GM19452 (cell line): ENCODE results near the gene PROM2.

Experiments used
- ATAC-seq: cut with Tn5 transposase; IDR thresholded peaks from one replicate; pipeline ENCODE4 v1.9.1; 2021; ENCODE audit not compliant: unreplicated experiment

PROM2 gene

DNA sequence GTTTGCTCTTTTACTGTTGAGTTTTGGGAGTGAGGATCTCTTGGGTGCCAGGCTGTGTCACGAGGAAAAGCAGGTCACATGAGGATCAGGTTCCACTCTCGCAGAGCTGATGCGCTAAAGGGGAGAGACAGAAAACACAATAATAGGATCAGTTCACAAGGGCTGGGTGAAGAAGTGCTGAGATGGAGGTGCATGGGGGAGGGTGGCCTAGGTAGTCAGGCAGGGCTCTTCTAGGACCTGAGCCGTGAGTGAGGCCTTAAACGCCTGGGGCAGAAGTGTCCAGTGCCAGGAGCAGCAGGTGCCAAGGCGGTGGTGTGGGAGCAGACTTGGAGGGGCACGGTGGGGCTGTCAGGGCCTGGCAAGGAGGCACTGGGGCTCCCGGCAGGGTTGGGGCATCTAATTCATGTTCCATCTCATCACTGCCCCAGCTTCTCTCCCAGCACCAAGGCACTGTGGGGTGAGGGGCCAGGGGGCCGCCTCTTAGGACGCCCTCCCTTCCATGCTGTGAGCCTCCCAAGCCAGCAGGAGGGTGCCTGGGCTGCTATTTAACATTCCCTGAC lies 32.2 kb downstream of the PROM2 start:
- ATAC-seq = no peak

DNA sequence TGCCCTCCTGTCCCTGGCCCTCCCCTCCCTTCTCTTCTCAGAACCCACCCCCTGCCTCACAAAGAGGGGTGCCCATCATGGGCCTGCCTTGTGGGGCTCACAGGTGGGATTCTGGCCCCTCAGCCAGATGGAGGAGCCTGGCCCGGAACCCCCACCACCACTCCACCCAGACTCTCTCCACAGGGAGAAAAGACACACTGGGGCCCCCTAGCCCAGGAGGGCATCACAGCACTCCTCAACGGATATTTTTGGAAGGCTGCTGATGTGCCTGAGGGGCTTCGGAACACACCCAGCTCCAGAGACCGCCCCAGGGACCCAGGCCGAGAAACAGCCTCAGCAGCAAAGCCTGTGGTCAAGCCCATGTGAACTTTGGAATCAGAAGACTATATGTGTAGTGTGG lies 32.8 kb downstream of the PROM2 start:
- ATAC-seq = no peak

DNA sequence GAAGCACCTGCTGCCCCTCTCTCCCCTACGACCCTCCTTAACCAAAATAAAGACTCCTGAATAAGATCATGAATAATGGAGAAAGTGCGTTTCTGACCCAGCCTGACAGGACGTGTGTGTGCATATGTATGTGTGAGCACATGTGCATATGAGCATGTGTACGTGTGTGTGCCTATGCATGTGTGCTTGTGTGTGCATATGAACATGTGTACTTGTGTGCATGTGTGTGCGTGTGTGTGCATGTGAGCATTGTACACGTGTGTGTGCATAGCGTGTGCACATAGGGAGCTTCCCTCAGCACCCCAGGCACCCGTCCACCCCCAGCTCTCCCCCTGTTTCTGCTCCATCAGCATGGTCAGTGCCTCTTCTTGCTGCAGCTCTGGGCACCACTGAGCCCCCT lies 33.6 kb downstream of the PROM2 start:
- ATAC-seq = no peak

DNA sequence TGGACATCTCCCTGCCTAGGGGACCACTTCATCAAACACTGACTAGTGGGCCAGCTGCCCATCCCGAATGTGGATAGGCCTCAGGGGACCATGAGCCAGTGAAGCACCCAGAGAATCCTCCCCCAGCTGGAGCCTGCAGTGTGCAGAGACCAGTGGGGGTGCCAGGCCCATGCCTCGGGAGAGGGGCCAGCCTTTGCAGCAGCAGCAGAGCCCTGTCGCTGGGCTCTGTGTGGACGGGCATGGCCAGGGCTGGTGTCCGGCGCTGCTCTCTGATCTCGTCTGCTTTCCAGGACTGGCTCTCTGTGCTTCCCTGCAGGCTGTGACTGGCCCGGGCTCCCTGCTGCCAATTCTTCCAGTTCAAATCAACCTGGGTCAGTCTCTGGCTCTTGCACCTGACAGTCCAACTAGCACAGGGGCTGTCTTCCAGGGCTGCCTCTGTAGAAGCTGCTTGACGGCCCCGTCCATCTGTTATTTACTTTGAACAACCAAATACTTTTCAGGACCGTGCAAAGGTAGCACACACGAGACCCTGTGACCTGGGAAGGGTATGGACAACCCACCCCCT lies 34.3 kb downstream of the PROM2 start:
- no peak for ATAC-seq

DNA sequence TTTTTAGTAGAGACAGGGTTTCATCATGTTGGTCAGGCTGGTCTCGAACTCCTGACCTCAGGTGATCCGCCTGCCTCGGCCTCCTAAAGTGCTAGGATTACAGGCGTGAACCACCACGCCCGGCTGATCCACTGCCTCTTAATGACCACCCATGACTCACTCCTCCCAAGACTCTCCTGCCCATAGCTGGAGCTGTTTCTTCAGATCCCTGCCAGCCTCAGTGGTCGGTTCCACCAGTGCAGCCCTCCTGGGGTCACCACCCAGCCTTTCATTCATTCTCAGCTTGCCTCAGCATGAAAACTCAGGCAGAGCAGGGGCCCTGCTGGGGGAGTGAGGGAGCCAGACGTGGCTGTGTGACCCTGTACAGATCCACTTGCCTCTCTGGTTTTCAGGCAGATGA lies 35.4 kb downstream of the PROM2 start:
- no peak for ATAC-seq

DNA sequence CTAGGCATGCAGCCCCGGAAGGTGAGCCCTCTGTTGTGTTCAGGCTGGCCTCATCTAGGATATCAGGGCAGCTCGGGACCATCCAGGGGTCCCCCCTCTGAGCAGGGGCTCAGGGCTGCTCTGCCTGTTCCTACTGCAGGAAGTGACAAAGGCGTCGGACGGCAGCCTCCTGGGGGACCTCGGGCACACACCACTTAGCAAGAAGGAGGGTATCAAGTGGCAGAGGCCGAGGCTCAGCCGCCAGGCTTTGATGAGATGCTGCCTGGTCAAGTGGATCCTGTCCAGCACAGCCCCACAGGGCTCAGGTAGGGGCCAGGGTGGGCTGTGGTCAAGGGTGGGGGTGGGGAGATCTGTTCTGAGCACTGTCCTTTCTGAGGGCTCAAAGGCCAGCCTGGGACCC lies 36.0 kb downstream of the PROM2 start:
- no peak for ATAC-seq

DNA sequence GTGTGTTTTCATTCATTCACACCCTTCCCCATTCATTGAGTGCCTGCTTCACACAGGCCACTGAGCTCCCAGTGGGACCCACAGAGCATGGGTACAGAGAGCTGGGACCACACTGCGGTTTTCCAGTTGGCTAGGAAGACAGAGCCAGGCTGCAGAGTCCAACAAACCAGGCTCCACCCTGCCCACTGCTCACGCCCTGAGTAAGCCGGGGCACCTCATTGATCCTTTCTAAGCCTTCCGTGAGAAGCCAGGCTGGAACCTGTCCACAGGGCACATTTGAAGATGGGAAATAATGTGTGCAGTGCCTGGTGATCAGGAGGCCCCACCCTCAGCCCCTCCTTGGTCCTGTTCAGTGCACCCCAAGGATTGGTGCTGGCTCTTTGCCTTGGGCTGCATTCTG lies 36.4 kb downstream of the PROM2 start:
- ATAC-seq = no peak

DNA sequence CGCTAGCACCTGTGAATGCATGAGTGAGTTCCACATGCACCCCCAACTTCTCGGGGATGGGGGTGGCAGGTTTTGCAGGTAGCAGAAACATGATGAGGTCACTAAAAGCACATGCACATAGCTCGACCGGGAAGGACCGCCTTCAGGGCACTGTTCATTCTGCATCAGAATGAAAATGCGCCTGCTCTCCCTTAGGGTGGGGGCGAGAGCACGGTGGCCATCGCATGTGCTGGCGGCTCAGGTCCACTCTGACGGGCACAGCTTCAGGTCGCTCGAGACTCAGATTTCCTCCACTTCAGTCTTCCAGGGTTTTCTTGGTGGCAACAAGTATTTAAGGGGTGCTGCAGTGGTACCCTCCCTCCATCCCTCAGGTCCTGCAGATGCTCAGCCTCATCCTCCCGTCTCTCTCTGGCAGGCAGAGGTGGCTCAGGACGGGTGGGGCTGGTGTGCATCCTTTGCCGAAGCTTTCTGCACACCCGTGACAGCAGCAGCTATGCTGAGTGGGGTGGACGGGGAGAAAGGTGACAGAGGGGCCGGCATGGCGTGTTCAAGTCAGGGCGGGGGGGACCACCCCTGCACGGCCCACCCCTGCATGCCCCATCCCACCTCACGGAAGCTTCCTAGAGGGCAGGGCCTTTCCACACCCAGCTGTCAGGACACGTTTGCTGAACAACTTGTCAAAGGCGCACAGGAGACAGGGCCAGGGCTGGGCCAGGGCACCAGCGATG lies 37.7 kb downstream of the PROM2 start:
- no peak for ATAC-seq

DNA sequence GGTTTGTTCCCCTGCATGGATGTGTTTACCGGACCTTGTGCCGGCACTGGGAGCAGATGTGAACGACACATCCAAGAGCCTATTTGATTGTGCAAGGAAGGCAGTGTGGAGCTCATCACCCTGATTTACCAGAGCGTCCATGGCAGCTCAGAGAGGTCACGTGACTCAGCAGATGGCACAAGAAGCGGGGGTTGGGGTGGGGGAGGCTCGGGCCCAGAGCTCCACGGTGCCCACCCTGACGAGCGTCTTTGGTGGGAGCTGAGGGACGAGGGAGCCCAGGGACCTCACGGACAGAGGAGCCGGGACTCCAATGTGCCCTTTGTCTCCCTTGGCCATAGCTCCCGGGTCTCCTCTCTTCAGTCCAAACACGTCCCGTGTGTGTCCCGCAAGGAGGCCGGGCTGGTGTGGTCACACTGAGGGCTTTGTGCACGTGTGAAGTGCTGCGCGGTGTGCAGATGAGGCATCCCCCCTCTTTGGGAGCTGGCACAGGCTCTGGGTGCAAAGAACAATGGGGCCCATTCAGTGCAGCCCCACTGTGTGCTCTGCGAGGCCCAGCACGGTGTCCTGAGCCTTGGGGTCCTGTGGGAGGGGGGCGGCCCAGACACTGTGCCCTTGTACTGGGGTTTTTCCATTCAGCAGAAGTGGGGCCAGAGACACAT lies 38.4 kb downstream of the PROM2 start:
- no peak for ATAC-seq

DNA sequence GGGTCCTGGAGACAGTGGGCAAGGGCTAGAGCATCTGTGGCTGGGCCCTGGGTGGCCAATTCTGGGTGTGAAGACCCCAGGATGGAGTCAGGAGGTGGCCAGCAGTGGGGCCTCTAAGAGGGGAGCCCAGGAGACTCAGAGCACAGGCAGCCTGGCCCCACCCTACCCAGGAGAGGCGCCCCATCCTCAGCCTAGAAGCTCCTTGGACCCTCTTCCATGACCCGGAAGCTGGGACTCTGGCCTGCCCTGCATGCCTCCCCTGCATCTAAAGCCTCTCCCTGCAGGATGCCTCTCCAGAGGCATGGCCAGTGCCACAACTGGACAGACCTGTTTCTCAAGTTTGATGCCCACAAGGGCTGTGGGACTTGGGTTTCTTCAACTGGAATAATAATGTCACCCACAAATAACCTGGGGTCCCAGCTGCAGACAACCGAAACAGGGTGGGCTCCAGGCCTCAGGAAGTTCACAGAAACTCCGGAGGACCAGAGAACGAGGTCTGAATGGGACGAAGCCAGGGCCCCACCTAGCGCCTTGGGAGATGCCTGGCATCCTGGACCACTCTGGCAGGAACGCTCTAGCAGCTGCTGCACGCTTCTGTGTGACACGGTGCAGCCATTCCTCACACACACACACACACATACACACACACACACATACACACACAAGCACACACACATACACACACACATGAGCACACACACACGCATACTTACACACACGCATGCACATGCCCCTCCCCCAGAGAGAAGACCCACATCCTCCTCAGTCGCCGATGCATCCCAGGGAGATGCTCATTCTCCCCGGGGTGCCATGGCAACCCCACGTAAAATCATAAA lies 39.3 kb downstream of the PROM2 start:
- no peak for ATAC-seq

DNA sequence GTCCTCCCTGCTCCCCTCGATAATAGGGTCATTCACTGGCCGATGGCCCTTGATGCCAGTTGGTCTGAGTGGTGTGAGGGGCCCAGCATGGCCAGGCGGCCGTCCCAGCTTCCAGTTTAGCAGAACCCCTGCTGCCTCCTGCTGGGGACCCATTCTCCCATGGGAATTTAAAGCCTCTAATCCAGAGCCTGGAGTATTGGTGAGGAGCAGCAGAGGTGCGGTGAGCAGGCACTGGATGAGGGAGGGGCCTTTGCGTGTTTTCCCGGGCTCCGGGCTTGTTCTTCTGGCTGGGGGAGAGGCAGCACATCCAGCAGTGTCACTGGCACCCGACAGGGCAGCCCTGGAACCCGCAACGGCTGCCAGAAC lies 40.3 kb downstream of the PROM2 start:
- ATAC-seq = no peak

DNA sequence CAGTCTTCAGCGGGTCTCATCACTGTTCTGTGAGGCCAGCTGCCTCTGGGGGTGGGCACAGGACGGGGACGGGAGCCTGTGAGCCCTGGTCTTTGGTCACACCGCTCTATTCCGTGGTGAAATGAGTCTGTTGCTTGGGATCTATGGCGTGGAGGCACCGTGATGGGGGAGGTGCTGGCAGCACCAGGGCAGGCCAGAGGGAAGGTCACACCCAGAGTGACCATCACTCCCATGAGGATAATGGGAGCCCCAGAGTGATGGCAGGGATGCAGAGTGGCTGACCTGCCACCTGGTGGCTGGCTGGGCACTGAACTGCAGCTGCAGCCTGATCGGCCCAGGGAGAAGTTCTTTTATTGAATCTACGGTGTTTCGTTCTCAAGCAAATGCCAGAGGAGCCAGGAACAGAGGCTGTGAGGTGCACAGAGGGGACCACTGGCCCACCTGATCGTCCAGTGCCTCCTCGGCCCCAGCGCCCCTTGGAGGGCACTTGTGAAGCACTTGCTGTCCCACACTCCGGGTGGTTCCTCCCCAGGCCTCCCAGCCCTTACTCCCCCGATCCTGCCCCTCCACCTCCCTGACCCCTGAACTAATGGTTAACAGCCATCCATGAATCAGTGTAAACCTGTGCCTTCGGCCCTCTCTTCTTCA lies 40.8 kb downstream of the PROM2 start:
- ATAC-seq = no peak

DNA sequence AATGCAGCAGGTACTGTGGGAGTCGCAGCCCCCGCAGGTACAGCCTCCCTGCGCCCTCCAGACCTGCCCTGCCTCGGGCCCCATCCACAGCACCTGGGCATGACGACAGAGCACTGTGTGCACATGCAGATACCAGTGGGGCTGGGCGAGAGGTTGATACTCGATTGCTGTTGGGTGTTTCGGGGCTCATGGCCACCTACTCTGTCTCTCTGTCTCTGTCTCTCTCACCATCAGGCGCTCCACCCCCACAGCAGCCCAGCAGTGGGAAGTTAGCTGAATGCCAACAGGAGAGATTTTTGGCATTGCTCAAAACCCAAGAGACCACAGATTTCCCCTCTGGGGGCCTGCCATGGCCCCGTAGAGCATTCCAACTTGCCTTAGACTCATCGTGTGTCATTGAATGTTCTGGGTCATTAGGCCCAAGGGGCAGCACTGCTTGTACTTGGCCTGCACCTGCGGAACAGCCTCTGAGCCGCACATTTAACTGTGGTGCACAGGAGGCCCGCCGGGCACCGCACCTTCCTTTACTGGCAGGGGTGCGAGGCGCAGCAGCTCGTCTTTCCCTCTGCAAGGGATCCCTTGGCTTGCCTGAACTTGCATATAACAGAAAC lies 41.7 kb downstream of the PROM2 start:
- no peak for ATAC-seq

DNA sequence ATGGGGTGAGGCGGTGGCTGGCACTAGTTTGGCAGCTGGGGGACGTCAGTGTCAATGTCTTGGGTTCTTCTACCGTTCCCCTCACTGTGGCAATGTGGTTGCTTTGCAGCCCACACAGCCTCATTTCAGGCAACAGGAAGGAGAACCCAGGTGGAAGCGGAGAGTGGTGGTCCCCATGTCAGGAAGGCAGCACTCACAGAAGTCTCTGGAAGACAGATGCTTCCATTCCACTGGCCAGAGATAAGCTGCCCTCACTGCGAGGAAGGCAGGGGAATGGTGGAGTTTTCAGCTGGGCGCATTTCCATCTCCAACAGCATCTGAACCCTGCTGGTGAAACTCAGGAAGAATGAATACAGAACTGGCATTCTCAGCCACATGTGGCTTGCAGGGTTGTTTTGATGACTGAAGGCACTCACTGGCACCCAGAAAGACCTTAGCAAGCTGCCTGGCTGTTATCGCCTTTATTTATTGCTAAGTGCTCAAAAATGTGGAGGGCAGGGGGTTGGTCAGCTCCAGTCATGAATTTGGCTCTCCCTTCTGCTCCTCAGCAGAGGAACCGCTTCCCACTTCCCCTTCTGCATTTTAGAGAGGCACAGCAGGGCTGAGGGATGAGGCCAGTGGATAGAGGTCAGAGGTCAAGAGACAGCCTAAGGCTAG lies 42.3 kb downstream of the PROM2 start:
- ATAC-seq = no peak

DNA sequence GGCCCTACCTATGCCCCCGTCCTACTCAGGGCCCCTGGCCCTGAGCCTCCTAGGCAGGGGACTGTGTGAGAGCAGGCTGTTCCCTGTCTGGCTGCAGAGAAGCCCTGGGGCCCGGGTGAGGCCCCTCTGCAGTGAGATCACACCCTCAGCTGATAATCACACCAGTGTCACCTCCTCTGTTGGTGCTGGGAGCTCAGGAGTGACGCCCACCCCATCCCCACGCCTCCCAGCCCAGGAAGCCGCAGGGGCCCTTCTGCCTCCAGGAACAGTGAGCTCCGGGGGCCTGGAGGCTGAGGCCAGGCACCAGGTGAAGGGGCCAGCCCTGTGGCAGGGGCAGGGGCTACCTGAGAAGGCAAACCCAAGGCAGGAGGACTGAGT lies 42.9 kb downstream of the PROM2 start:
- ATAC-seq = no peak

DNA sequence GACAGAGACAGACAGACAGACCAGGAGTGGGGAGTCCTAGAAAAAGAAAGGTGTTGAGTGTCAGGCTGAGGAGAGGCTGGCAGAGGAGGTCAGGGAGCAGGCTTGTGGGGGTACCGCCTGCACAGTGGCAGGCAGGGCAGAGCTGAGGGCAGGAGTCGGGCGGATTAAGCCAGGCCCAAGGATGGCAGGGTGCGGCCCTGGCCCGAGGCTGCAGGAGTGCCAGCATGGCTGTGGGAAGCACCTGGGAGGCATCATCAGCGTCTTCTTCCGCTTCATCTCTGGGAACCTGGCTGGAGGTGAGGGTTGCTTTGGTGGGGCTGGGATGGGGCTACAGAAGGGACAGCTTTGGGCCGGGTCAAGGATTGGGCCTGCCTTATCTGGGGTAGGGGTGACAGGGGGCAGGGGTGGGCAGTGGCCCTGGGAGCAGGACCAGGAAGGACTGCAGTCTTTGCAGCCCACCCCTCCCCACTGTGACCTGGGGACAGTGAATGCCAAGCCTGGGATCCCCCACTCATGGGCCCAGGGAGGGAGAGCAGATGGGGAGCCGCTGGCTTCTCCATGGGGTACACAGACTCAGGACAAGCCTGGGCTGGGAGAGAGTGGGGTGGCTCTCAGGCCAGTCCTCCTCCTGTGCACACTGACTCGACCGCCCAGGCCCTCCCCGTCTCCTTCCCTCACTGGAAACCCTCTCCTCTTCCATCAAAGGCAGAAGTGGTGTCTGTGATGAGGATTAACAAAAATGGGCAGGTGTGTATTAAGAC lies 43.6 kb downstream of the PROM2 start:
- no peak for ATAC-seq

DNA sequence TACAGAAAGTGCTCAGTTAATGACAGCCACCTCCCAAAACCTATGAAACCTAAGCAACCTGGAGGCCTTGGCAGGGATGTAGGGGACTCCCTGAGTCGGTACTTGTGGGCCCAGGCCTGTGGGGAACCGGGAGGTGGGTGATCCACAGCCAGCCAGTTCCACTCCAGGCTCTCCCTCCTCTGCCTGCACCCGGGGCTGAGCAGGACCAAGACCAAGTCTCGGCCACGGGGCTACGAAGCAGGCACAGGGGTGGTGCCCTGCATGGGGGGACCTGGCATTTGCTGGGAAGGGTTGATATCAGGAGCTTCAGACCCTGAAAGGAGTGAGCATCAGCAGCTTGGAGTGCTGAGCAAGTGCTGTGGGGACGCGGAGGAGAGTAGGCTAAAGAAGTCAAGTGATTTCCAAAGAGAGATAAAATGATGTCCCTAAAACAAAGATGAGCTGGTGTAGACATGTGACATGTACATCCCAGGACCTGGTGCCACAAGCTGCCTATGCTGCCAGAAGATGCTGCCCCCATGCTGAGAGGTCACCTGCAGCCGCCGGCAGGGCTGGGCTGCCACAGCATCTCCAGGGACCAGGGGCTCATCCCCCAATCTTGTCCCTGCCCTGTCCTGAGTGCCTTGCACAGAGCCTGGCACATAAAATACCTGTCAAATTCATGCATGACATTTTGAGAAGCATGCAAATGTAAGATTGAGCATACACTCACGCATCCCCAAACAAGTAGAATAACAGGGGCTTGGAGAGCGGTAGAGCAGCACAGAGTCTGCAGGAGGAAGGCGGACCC lies 44.4 kb downstream of the PROM2 start:
- ATAC-seq = no peak

DNA sequence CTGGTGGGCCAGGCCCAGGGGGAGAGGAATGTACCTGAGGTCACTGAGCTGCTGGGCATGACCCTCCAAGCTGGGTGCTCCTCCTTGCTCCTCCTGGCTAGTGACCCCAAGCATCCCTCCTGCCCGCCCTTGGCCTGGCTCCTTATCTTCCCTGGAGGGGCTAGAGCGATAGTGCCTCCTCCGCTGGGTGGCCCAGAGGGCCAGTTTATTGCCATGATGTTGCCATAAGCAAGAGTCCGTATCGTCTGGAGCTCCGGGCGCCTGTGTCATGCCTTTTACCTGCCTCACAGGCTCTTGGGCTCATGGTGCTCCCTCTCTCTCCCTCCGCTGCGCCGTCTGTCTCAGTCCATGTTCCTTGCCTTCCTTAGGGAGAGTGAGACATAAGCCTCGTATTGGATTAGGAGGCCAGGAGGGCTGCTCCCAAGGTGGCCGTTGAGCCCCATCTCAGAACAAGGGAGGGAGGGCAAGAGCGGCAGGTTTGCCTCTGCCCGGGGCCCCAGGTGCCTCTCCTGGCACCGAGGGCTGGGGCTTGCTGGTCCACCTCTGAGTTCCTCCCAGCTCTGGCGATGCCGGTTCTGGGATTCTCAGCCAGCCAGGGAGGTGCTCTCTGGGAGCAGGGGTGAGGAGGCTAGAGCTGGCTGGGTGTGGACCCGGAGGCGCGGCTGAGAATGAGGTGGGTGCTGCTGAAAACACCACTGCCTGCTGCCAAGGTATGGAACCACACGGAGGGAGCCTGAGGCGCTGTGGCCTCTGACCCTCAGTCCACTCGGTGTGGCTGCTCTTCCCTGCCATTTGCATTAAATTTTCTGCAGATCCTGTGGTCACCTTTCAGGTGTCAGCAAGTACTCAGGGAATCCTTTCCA lies 45.5 kb downstream of the PROM2 start:
- ATAC-seq = no peak
